ENCODE data around the gene CFHR1.

CFHR1 gene

GRCh38 chr1:196875935-196876334 is 56.4 kb downstream of the CFHR1 start:
- no peak for DNase-seq (ENCODE audit: low read depth in 1 of 2, low spot score in 1 of 2)

GRCh38 chr1:196877964-196878363 is 58.4 kb downstream of the CFHR1 start:
- no peak for DNase-seq (ENCODE audit: low read depth in 1 of 2, low spot score in 1 of 2)
